A204.1 (cell line): ENCODE measurements around the gene COX4I2.
"Not testable (repeated sequence)": the region's sequence is repeated elsewhere in the genome, so short reads cannot be mapped to it uniquely, and the experiment has no call there.

ENCODE experiments used
- FAIRE-seq: peaks from 2 replicates; lab custom pipeline; 2012; peaks lifted over from hg19 to GRCh38; lab: Jason Lieb, UNC

COX4I2 gene

GRCh38 chr20:31654534-31654933 is 16.8 kb downstream of the COX4I2 start:
- FAIRE-seq: no peak

GRCh38 chr20:31661625-31662371 is 24.1 kb downstream of the COX4I2 start:
- FAIRE-seq: no peak

GRCh38 chr20:31662372-31662854 is 24.7 kb downstream of the COX4I2 start:
- FAIRE-seq: no peak

GRCh38 chr20:31663524-31663837 is 25.8 kb downstream of the COX4I2 start:
- no peak for FAIRE-seq

- FAIRE-seq: no peak
Measured at GRCh38 chr20:31663838-31664695, 26.4 kb downstream of the COX4I2 start.

- no peak for FAIRE-seq
Measured at GRCh38 chr20:31664696-31665354, 27.1 kb downstream of the COX4I2 start.

DNA sequence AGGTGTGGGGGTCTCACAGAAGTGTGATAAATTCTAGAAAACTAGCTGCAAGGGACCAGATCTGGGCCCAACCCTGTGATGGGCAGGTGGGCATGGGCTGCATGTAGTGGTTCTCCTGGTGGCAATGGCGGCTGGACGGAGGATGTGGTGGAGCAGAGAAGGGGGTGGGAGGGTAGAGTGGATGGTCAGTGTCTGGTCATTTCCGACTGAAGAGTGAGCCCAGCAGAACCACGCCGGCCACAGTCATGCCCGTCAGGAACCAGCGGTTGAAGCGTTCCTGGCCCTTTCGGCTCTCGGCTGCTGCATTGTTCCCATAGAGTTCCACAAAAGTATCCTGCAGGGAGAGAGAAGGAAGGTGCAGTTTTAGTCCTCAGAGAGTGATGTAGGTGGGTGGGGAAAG is 28.0 kb downstream of the COX4I2 start:
- FAIRE-seq: no peak

GRCh38 chr20:31666258-31667042 is 28.7 kb downstream of the COX4I2 start:
- no peak for FAIRE-seq

- no peak for FAIRE-seq
Measured at GRCh38 chr20:31667315-31668285, 29.9 kb downstream of the COX4I2 start.

DNA sequence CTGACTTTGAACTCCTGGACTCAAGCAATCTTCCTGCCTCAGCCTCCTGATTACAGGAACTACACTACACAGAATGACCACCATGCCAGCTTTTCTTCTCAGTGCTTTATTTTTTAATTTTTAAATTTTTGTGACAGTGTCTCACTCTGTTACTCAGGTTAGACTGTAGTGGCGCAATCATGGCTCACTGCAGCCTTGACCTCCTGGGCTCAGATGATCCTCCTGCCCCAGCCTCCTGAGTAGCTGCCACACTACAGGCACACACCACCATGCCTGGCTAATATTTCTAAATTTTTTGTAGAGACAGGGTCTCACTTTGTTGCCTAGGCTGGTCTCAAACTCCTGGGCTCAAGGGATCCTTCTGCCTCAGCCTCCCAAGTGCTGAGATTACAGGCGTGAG is 31.2 kb downstream of the COX4I2 start:
- not testable (repeated sequence) for FAIRE-seq

DNA sequence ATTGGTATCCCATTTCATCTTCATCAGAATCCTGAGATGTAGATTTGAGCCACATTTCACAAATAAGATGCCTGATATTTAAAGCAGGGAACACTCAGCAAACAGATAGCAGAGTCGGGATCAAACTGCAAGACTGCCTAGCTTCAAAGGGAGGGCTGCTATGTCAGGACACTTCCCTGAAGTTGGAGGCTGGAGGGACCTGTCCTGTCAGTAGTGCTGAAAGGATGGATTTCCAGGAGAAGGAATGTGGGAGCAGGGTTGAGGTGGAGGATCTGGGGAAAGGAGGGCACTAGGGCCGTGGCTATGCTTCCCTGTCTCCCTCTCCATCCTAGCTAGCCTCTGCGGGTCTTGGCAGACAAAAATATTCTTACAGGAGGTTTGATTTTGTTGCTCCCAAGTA is 32.2 kb downstream of the COX4I2 start:
- no peak for FAIRE-seq

GRCh38 chr20:31670371-31671228 is 32.9 kb downstream of the COX4I2 start:
- FAIRE-seq: no peak

DNA sequence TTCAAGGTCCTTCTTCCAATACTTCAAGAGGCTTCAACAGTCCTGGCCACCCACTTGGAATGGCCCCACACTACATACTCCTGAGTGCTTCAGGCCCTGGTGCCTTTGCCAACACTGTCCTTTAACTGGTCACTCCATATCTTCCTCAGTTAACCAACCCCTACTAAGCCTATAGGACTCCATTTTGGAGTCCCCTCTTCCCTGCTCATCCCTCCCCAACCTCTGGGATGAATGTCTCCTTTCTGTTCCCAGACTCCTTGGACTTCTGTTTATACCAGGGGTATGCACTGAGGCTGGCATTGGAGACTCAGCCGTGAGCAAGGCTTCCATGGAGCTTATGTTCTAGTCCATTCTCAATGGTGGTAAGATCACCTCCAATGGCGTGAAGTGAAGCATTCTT is 33.6 kb downstream of the COX4I2 start:
- FAIRE-seq: no peak

DNA sequence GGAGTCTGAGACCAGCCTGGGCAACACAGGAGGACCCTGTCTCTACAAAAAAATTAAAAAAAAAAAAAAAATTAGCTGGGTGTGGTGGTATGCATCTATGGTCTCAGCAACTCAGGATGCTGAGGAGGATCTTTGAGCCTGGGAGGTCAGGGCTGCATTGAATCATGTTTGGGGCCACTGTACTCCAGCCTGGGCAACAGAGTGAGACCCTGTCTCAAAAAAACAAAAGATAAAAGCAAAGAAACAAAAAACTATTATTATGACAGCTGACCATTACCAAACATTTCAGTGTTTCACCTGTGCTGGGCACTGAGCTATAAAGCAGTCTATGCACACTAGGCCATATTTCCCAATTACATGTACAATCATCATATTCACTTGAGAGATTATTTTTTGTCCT is 35.7 kb downstream of the COX4I2 start:
- no peak for FAIRE-seq

DNA sequence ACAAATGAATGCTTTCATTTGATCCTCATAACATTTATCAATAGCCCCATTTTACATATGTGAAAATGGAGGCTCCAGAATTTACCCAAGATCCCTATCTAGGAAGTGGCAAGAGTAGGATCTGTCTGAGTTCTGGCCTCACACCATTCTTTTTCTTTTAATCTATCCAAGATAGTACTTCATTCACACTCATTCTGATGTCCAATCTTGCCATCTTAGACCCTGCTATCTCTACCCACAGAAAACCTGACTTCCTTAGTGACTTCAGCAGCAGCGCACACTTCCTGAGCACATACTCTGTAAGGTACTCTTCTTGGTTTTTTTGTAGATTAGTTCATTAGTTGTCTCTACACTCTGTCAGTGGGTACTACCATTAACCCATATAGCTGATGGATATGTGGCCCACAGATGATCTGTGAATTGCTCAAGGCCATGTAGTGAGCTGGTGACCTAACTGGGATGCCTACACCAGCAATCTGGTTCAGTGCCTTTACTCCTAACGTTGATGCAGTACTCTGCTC is 36.3 kb downstream of the COX4I2 start:
- FAIRE-seq: no peak

DNA sequence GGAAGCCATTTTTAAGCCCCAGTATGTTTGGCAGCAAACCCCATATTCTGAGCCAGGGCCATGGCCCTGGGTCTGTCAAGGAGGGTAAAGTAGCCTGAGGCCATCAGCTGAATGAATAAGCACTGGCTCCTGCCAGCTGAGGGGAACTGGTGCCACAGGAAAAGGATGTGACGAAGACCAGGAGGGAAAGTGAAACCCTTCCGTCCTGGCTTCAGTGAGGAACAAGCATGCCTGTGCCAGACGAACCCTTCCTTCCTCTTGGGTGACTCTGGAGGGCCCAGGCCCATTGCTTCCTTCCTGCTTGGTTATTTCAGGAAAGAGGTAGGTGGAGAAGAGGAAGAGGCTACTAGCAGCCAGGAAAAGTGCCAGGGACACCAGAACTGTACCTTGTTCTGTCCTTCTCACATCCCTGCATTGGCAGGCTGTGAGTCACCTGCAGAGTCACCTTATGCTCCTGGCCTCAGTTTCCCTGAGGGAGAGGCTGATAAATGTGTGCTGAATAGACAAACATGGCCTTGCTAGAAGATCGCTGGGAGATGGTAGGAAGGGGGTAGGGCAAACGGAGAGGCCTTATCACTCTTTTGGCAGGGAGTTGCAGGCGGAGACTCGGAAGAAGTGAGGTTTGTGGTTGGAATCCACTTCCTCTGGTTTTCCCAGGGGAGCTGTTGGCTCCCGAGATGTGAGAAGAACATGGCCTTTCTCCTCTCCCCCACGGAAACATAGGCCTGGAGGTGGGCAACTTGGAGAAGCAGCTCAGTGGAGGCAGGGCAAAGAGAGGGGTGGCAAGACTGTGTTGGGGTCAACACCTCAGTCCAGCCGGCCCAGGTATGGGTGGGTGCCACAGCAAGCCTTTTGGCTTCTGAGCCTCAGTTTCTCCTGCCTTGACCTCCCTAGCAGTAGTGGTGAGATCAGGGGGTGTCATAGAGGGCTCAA is 37.4 kb downstream of the COX4I2 start:
- no peak for FAIRE-seq

DNA sequence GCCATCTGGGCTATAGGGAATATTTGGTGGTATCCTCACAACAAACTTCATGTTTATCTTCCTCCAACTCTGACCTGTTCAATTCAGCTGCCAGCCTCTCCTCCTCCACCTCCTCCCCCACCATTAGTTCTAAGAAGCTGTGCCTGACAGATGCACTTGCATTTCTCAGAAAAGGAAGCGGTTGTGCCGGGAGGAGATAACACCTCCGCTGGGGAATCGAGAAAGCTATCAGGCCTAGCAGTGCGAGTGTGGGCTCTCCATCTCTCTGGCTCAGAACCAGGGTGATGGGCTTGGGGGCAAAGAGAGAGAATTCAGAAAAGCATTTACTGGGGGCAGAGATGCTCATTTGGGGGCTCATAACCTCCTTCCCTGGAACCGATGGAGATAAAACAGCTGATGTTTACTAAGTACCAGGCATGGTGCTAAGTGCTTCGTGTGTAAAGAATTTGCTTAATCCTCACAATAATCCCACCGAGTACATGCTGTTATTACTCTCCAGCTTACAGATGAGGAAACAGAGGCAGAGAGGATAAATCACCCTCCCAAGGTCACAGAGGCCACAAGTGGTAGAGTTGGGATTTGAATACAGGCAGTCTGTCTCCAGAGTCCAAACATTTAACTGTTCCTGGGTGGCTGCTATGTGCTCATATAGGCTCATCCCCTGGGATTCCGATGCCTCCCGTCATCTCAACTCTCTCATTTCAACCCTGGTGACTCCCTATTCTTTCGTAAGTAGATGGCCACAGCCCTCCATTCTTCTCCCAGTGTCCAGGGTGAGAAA is 38.3 kb downstream of the COX4I2 start:
- FAIRE-seq: no peak

GRCh38 chr20:31676609-31676989 is 38.9 kb downstream of the COX4I2 start:
- no peak for FAIRE-seq
